RPMI7951 (cell line): ENCODE measurements around the gene GNAL. TPM values are rescaled to one million over a fixed set of nuclear protein-coding genes. Genes with fewer than 3 reads are reported as not detected.
"Not testable (repeated sequence)": the region's sequence is repeated elsewhere in the genome, so short reads cannot be mapped to it uniquely, and the experiment has no call there.

Experiments used
- DNase-seq: peaks from one replicate; pipeline ENCODE4 v3.0.0-alpha.2; 2012; ENCODE audit warnings: low read depth
- total RNA-seq: library from RNA; depleted of rRNA; stranded (reverse); fragments of >200 nt; shearing (Covaris generic); gene quantifications from 2 replicates; pipeline ENCODE4 v1.2.3, GENCODE V29; 2014

GNAL gene
- total RNA-seq, 1 experiment from 2014 or later, result not detected

- DNase-seq, result no peak
Observed at GRCh38 chr18:11873670-11874340, 184.7 kb downstream of the GNAL start.

GRCh38 chr18:11874676-11875075 is 185.6 kb downstream of the GNAL start:
- DNase-seq, result no peak

DNA sequence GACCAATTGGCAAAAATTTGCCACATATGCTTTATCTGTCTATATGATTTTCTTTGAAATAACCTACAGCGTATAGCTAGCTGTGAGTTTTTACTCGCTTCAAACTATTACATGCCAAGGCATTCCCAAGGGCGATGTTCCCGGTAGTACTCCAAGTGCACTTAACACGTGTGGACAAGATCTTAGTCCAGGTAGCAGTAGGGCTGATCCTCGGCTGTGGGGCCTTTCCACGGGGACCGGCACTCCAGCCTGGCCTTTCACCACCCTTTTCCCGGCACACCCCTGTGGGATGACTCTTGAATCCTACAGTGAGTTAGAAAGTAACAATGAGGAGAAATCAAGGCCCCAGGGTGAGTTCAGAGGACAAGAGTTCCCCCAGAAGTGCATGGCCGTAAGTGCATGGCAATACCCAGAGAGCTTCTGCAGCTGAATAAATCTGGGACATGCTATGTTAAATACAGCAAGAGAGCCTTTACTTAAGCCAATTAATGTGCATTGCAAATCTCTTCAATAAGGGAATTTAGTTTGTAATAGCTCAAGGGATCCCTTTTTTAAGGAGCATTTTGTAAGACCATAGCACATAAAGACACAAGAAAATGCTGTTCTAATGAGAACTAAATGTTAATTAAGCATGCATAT is 188.6 kb downstream of the GNAL start:
- DNase-seq, result no peak

DNA sequence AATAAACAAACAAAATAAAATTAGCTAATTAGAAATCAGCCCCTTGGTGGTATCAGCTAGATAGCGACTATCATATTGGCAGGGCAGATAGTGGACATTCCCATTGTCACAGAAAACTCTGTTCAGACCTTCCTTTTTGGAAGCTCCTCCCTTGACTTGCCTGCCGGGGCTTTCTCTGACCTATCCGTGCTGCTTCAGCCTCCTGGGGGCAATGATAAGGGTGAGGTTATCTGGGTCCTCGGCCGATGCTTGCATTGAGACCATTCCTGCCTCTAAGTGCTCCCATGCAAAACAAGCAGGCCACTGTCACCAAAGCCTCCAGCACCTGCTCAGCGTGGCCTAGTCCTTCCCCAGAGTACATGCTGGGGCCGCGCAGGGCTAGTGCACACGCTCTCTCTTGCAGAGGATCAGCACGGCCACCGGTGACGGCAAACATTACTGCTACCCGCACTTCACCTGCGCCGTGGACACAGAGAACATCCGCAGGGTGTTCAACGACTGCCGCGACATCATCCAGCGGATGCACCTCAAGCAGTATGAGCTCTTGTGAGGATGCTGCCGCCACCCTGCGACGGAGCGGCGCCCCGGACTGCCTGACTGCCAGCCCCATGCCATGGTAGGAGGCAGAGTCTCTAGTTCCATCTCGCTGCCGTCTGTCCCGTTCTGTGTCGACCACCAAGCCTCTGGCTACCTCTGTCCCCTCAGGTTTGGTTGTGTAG is 191.7 kb downstream of the GNAL start:
- no peak for DNase-seq

GRCh38 chr18:11882636-11883035 is 193.6 kb downstream of the GNAL start:
- no peak for DNase-seq

DNA sequence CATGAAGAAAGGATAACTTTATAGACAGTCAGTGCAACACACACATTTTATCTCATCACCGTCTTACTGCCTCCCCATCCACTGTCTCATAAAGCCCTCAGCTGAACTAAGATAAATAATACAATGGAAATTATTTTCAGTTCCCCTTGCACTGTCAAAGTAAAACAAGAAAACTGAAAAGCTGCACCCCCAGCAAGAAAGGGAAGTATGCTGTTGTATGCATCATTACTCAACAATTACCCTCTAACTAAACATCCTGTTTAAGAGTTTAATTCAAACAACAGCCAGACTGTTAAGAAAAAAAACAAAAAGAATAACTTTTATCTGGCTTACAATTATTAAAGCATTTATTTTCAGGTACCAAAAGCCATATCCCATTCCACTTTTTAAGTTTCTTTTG is 194.1 kb downstream of the GNAL start:
- DNase-seq, result no peak

DNA sequence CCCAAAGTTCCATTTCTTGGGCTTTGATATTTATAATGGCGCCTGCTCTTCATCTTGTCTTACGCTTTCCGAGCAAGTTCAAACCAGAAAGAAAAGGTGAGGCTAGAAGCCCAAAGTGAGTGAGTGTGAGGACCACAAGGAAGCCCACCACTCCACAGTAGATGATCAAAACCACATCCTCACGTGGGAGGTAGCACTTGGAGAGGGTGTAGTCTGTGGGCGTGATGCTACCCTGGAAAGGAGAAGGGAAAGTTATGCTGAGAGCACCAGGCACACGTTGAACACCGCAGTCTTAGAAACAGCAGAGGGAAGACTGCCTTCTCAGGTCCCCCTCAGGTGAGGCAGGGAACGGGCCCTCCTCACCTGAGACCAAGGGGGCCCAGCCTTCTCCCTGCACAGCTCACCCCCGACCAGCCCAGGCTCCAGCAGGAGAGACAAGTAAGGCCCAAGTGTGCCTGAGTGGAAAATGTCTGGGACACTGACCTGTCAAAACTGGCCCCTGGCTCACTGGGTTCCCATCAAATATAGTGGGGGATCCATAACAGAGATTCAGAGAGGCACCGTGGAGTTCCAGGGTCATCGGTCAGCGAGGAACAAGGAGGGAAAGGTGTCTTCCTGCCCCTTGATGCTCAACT is 195.4 kb downstream of the GNAL start:
- no peak for DNase-seq

- no peak for DNase-seq
Observed at GRCh38 chr18:11885278-11885947, 196.3 kb downstream of the GNAL start.

DNA sequence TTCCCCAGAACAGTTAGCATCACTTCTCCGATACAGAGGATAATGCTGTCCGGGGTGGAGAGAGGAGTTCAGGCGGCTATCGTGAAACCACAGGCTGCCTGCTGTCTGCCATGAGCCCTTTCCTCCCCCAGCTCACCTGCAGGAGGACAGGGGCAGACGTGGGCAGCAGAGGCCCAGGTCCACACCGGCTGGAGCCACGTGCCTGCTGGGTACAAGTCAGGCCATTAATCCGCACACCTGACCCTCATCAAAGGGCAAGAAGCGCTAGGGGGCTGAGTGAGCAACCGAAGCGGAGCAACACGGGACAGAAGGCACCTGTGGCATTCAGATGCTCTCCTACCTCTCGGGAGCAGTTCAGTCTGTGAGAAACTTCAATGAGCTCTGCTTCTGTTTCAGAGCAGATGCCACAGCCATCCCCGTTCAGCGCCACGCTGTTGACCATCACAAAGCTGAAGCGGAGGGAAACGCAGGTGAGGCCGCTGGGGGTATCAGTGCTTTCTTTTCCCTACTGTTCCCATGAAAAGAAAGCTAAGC is 197.6 kb downstream of the GNAL start:
- DNase-seq, result no peak

- no peak for DNase-seq
Observed at GRCh38 chr18:11887328-11888128, 198.5 kb downstream of the GNAL start.

- no peak for DNase-seq
Observed at GRCh38 chr18:11888726-11889125, 199.7 kb downstream of the GNAL start.

DNA sequence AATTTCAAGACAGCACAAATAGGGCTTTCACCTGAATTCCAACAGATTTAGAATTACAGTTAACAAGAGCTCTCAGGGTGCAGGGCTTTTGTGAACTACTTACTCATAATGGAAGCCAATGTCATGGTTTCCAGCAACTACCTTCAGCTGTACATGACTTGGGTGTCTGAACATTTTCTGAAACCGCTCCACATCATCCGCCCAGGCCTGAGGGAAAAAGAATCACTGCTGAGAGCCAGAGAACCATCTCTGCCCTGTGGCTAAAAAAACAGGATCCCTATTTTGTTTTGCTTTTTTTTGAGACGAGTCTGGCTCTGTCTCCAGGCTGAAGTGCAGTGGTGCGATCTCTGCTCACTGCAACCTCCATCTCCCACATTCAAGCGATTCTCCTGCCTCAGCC is 200.2 kb downstream of the GNAL start:
- no peak for DNase-seq

DNA sequence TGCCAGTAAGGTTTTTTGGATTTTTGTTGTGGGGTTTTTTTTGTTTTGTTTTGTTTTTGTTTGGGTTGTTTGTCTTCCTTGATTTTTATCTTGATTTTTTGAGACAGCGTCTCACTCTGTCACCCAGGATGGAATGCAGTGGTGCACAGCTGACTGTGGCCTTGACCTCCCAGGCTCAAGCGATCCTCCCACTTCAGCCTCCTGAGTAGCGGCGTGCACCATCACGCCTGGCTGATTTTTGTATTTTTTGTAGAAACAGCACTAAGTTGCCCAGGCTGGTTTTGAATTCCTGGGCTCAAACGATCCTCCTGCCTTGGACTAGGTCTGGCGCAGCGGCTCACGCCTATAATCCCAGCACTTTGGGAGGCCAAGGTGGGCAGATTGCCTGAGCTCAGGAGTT is 202.7 kb downstream of the GNAL start:
- DNase-seq, result no peak

- not testable (repeated sequence) for DNase-seq
Observed at GRCh38 chr18:11892438-11892837, 203.4 kb downstream of the GNAL start.

GRCh38 chr18:11897781-11898180 is 208.7 kb downstream of the GNAL start:
- DNase-seq, result no peak

DNA sequence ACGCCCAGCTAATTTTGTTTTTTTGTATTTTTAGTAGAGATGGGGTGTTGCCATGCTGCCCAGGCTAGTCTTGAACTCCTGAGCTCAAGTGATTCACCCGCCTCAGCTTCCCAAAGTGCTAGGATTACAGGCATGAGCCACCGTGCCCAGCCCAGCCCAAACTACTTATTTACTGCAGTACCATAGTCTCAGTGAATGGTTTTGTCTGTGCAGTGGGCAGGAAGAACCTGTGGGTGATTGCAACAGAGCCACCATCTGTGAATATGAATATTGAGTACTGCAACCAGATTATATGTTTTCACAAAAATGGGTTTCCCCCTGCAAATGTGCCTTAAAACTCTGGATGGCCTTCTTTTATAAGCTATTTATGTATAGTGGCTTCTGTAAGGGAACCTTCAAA is 210.0 kb downstream of the GNAL start:
- no peak for DNase-seq

- DNase-seq, result no peak
Observed at GRCh38 chr18:11901826-11902438, 212.9 kb downstream of the GNAL start.

- no peak for DNase-seq
Observed at GRCh38 chr18:11902522-11903292, 213.6 kb downstream of the GNAL start.

DNA sequence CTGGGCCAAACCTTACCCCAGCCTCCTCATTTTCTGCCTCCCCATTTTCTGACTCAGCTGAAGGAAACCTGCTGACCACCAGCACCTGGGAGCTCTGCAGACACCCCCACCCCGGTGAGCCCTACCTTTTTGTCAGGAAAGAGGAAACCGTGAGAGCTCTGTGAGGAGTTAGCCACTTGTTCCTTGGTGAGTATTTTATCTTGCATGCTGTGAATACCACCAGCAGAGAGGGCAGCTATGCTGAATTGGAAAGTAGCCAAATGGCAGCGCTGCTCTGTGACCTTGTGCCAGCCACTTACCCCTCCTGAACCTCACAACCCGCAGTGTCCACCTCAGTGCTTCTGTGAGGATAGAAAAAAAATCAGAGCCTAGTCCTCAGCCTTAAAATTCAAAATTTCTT is 216.5 kb downstream of the GNAL start:
- no peak for DNase-seq

- DNase-seq, result no peak
Observed at GRCh38 chr18:11906176-11906575, 217.1 kb downstream of the GNAL start.
